22Rv1 (cell line): ENCODE results near the gene RERE.

Experiments
- CTCF ChIP-seq: fragments of 450-650 bp; IDR thresholded peaks from 2 replicates; pipeline ENCODE4 v1.5.1; 2017; ENCODE audit warnings: mild to moderate bottlenecking
- ZFX ChIP-seq: fragments of 450-650 bp; IDR thresholded peaks from 2 replicates; pipeline ENCODE4 v1.6.1; 2017; ENCODE audit warnings: antibody characterized with exemption, borderline replicate concordance

- no peak for TF ChIP-seq CTCF
- TF ChIP-seq ZFX: no peak
These were observed 48.8 kb upstream of the RERE start for GRCh38 chr1:8866173-8866791.
